ENCODE results near the gene DHX8. TPM values are rescaled to one million over a fixed set of nuclear protein-coding genes. Genes with fewer than 3 reads are reported as not detected.

The DHX8 gene
- total RNA-seq, 3 donors from 2014 or later = 41.0 to 54.7 (median 46.9) TPM

DNA sequence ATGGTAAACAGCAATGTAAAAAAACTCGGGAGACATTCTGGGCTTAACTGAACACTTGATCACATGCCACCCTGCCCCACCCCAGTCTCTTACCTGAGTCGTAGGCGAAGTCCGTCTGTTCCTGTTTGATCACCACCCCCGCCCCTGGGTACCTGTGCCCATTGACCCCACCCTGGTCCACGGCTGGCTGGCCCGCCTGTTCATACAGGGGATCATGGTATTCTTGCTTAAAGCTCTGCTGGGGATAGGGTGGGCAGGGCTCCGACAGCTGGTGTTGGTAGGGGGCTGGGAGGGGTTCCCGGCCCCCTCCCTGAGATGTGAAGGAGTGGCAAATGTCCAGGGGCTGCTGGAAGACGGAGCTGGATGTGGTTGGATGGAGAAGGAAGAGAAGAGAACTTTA, 48.8 kb downstream of the DHX8 start:
- ATAC-seq (peak; percentile 85), DNase-seq (peak; percentile 72 to 83 (median 78))
- intact Hi-C loops (cut with DNase I, micrococcal nuclease) = no loop called here
- Histone ChIP-seq H3K9me3 (no peaks in the 10 kb centered on the region), H3K36me3 (ENCODE audit: low read depth) (no peaks in the 10 kb centered on the region), H3K4me3 (no peak overlapping the region), H3K4me1 (ENCODE audit: low read depth) (peaks cover 19% of the 10 kb centered on the region)
- TF ChIP-seq, protein P1, sequence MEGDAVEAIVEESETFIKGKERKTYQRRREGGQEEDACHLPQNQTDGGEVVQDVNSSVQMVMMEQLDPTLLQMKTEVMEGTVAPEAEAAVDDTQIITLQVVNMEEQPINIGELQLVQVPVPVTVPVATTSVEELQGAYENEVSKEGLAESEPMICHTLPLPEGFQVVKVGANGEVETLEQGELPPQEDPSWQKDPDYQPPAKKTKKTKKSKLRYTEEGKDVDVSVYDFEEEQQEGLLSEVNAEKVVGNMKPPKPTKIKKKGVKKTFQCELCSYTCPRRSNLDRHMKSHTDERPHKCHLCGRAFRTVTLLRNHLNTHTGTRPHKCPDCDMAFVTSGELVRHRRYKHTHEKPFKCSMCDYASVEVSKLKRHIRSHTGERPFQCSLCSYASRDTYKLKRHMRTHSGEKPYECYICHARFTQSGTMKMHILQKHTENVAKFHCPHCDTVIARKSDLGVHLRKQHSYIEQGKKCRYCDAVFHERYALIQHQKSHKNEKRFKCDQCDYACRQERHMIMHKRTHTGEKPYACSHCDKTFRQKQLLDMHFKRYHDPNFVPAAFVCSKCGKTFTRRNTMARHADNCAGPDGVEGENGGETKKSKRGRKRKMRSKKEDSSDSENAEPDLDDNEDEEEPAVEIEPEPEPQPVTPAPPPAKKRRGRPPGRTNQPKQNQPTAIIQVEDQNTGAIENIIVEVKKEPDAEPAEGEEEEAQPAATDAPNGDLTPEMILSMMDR (IDR thresholded peaks at IDR 0.05) = no peak

DNA sequence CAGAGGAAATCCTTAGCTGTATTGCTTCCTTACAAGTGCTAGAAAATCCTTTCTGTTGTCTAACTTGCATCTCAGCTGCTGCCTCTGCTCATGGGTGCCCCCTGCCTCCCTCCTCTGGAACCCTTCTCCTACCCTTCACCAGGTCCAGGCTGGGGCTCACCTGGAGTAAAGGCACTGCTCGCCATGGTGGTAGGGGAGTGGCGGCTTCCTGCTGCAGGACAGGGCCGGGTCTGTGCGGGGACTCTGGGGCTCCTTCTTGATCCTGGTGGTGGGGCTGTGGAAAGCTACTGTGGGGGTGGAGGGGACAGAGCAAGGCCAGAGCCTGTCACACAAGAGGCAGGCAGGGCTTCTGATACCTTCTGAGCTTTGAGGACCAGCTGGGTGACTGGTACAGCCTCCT, 49.9 kb downstream of the DHX8 start:
- no peak for DNase-seq
- H3K36me3 ChIP-seq (ENCODE audit: low read depth) = no peaks in the 10 kb centered on the region
- TF ChIP-seq, protein P1 (IDR thresholded peaks at IDR 0.05) = no peak
- intact Hi-C loops (cut with DNase I, micrococcal nuclease) = no loop called here
- H3K4me3 ChIP-seq = no peak overlapping the region
- H3K9me3 ChIP-seq = no peaks in the 10 kb centered on the region
- H3K4me1 ChIP-seq (ENCODE audit: low read depth) = peaks cover 13% of the 10 kb centered on the region
- ATAC-seq = no peak

DNA sequence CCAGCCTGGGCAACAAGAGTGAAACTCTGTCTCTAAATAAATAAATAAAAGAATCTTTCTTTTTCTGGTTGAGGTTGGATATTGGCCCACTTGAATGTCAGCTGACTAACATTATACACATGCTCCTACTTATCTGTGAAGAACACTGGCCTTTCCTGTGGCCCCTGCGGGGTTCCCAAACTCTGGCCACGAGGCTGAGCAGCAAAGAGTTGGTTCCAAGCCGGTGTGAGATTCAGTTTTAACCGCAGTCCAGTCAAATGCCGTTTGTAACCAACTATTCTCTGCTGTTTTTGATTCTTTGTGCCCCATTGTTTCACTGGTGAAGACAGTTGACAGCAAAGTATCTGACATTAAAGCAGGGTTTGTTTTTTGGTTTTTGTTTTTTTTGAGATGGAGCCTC, 51.1 kb downstream of the DHX8 start:
- intact Hi-C loops (cut with DNase I, micrococcal nuclease) = no loop called here
- Histone ChIP-seq H3K36me3 (ENCODE audit: low read depth) (no peaks in the 10 kb centered on the region), H3K4me1 (ENCODE audit: low read depth) (peaks cover 9% of the 10 kb centered on the region), H3K9me3 (no peaks in the 10 kb centered on the region), H3K4me3 (no peak overlapping the region)
- TF ChIP-seq, protein P1 (IDR thresholded peaks at IDR 0.05) = no peak
- ATAC-seq (no peak), DNase-seq (no peak)

DNA sequence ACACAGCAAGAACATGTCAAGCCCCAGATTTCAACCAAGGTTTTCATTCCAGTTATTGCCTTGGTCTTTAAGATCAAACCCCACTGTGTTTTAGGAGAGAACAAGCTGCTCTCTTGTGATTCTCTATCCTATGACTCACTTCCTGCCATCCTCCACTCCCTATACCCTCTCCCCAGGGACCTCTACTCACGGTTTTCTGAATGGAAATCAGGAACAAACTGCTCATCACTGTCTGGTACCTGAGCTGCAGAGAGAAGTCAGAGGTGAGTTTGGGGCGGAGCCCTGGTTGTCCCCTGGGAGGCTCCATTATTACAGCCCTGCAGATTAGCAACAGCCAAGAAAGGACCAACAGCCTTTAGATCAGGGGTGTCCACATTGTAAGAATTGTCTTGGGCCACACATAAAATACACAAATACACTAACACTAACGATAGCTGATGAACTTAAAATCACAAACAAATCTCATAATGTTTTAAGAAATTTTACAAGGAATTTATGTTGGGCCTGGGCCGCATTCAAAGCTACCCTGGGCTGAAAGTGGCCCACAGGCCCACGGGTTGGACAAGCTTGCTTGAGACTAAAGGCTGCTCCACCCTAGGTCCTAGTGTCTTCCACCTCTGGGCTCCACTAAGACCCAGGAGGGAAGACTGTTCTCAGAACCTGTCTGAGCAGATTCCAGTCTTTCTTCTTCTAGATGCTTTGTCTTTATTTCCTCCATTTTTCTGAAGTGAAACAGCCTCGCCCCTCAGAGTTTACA, 52.6 kb downstream of the DHX8 start:
- Histone ChIP-seq H3K36me3 (ENCODE audit: low read depth) (no peaks in the 10 kb centered on the region), H3K4me3 (no peak overlapping the region), H3K9me3 (no peaks in the 10 kb centered on the region), H3K4me1 (ENCODE audit: low read depth) (peaks cover 8% of the 10 kb centered on the region)
- ATAC-seq = no peak
- intact Hi-C loops (cut with DNase I, micrococcal nuclease) = no loop called here
- TF ChIP-seq, protein P1 (IDR thresholded peaks at IDR 0.05) = no peak
- no peak for DNase-seq

DNA sequence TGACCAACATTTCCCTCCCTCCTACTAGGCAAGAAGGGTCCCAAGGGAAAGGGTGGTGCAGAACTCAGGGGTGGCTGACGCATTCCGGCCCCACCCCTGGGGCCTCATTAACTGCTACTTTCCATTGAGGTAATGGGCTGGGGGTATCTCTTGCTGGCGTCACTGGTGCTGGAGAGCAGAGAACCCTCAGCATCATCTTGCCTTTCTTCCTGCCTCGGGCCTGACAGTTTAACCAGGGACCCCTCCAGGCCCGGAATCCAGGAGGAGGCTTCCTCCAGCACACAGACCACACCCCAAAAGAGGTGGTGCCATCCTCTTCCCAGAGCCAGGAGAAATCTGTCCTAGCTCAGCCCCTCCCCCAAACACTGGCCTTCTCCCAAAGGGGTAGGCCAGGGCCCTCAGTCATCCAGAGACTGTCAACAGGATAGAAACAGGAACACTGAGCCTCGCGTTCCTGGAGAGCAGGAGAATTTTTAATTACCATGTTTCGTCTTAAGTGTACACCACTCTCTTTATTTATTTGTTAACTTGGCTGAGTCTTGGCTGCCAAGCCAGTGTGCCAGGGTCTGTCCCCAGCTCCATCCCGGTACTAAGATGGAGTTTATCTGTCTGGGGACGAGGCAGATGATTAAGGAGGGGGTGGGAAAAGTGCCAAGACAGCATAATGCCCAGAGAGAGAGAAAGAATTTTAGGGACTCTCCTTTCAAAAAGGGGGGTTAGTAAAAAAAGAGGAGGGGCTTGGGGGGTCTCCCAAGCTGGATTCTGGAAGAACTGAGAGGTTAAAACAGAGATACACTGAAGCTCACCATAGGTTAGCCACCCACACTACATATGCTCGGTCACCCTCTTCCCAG, 57.3 kb downstream of the DHX8 start:
- H3K36me3 ChIP-seq (ENCODE audit: low read depth) = no peaks in the 10 kb centered on the region
- intact Hi-C loops (cut with DNase I, micrococcal nuclease) = no loop called here
- no peak for DNase-seq
- no peak for ATAC-seq
- H3K4me1 ChIP-seq (ENCODE audit: low read depth) = peaks cover 7% of the 10 kb centered on the region
- TF ChIP-seq, protein P1 (IDR thresholded peaks at IDR 0.05) = no peak
- no peaks in the 10 kb centered on the region for H3K9me3 ChIP-seq
- no peak overlapping the region for H3K4me3 ChIP-seq
